Stimulated activated naive B cell treated with anti-CD40 and anti-IgM and Interleukin-4, amounts not matched to agents 10 μg/mL and 1 μg/mL and 100 μg/mL, for 72 hours (primary cell): ENCODE measurements around the gene CASKIN1.
"Not testable (repeated sequence)": the region's sequence is repeated elsewhere in the genome, so short reads cannot be mapped to it uniquely, and the experiment has no call there.

ENCODE experiments used
- ATAC-seq, 2 donors: fragments of 150-1000 bp; cut with Tn5 transposase; replicated peaks; 2 replicates each; pipeline ENCODE4 v1.10.0; 2021; ENCODE audit warnings: moderate library complexity in 1 of 2
- DNase-seq: peaks from one replicate; pipeline ENCODE4 v3.0.0; 2021
- H3K27ac Mint-ChIP-seq: one replicate; pipeline ENCODE4 v1.8.0; 2022; ENCODE audit warnings: mild to moderate bottlenecking, mixed read lengths
- H3K27me3 Mint-ChIP-seq, 2 donors: one replicate each; pipeline ENCODE4 v1.8.0; 2022; ENCODE audit warnings: mixed read lengths in 2 of 2
- H3K36me3 Mint-ChIP-seq, 2 donors: one replicate each; pipeline ENCODE4 v1.8.0; 2022; ENCODE audit warnings: mixed read lengths in 2 of 2, mild to moderate bottlenecking in 1 of 2
- H3K4me1 Mint-ChIP-seq, 2 donors: one replicate each; pipeline ENCODE4 v1.8.0; 2022; ENCODE audit warnings: mixed read lengths in 2 of 2, mild to moderate bottlenecking in 1 of 2
- H3K4me3 Mint-ChIP-seq, 2 donors: one replicate each; pipeline ENCODE4 v1.8.0; 2022; ENCODE audit warnings: mild to moderate bottlenecking in 2 of 2, mixed read lengths in 2 of 2, moderate library complexity in 1 of 2
- H3K9me3 Mint-ChIP-seq, 2 donors: one replicate each; pipeline ENCODE4 v1.8.0; 2022; ENCODE audit warnings: mixed read lengths in 2 of 2, mild to moderate bottlenecking in 1 of 2

Gene CASKIN1

DNA sequence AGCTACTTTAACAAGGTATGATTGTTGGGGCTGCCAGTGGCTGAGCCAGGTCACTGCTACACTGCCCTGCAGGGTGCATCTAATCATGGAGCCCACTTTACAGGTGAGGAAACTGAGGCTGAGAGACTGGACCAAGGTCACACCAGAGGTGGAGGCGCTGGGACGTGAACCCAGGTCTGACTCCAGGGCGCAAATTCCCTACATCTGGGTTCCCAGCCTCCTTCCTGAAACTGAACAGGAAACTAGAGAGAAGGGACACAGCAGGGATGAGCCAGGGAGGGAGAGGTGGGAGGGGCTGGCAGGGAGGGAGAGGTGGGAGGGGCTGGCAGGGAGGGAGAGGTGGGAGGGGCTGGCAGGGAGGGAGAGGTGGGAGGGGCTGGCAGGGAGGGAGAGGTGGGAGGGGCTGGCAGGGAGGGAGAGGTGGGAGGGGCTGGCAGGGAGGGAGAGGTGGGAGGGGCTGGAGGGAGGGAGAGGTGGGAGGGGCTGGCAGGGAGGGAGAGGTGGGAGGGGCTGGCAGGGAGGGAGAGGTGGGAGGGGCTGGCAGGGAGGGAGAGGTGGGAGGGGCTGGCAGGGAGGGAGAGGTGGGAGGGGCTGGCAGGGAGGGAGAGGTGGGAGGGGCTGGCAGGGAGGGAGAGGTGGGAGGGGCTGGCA, 68.7 kb downstream of the CASKIN1 start:
- H3K36me3 Mint-ChIP-seq, DNase-seq, H3K27me3 Mint-ChIP-seq, H3K27ac Mint-ChIP-seq, ATAC-seq, H3K4me3 Mint-ChIP-seq, H3K9me3 Mint-ChIP-seq: not testable (repeated sequence)
- H3K4me1 Mint-ChIP-seq: peaks cover 16 to 37% of the 10 kb centered on the region in 2 donors
